GM21515 (cell line): Measurements from ENCODE around the gene EFCAB10.
"Not testable (repeated sequence)": the region's sequence is repeated elsewhere in the genome, so short reads cannot be mapped to it uniquely, and the experiment has no call there.

Experiments
- ATAC-seq: cut with Tn5 transposase; IDR thresholded peaks from one replicate; pipeline ENCODE4 v1.9.1; 2021; ENCODE audit not compliant: unreplicated experiment

EFCAB10 gene

DNA sequence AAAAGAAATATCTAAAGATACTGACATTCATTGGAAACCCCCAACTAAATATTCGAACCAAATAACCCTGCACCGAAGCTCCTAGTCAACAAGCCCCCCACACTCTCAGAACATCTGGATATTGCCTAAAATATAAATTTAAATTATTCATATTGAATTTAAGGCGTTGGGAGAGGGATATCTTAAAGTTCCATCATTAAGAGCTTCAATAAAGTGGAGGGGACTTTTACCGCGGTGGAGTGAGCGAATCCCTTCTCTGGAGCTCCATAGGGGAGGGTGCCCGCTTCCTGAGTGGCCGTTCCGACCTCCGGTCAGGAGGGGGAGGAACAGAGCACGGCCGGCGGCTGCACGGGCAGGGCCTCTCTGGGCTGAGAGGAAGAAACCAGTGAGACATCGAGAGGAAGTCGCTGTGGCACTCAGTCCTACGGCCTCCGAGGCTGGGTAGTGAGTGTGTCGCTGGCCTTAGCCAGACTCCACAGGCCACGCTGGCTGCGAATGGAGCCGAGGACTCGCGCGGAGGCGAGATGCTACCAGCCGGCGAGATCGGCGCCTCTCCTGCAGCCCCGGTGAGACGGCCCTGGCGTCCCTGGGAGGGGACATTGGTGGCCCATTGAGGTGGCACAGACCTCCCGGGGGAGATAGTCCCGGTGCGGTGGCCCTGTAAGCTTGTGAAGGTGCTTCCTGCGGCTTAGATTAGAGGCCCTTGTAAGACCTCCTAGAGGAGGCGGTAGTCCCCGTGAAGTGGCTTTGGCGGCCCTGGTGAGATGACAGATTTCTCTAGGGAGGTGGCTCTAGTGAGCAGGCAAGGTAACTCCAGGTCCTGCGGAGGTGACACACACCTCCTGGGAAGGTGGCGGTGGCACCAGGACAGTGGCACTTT, 49.3 kb downstream of the EFCAB10 start, which contains the start of gene RINT1:
RINT1 (plus strand) TSS at position 410 of the 880 bp plus-strand sequence; CDS start at position 525, 115 bp downstream.
- ATAC-seq: peak; percentile 94

DNA sequence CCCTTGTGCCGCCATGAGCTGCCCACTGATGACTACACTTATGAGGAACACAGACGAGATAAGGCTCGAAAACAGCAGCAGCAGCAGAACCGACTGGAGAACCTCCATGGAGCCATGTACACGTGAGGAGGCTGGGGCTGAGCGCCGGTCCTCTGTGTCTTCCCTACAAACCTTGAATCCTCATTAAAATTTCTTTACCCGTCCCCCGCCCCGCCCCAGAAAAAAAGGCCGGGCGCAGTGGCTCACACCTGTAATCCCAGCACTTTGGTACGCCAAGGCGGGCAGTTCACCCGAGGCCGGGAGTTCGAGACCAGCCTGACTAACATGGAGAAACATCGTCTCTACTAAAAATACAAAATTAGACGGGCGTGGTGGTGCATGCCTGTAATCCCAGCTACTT, 50.7 kb downstream of the EFCAB10 start:
- no peak for ATAC-seq

DNA sequence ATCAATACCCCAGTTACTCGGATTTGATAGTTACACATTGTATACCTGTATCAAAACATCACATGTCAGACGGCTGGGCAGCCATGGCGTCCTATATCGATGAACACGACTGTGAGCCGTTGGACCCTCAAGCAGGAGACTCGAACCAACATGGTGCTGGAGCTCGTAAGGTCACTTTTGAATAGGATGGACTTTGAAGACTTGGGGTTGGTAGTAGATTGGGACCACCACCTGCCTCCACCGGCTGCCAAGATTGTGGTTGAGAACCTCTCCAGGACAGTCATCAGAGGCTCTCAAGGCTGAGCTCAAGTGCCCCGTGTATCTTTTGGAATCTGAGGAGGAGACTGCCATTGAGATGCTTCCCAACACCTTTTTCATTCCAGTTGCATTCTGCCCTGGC, 51.2 kb downstream of the EFCAB10 start:
- no peak for ATAC-seq

DNA sequence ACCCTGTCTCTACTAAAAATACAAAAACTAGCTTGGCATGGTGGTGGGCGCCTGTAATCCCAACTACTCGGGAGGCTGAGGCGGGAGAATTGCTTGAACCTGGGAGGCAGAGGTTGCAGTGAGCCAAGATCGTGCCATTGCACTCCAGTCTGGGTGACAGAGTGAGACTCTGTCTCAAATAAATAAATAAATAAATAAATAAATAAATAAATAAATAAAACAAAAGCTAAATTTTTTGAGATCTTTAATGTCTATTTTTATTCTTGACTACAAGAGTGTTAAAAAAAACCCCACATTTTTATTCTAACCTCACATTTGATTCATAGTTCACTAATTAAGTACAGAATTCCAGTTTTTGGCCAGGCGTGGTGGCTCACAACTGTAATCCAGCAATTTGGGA, 53.6 kb downstream of the EFCAB10 start:
- ATAC-seq: not testable (repeated sequence)

DNA sequence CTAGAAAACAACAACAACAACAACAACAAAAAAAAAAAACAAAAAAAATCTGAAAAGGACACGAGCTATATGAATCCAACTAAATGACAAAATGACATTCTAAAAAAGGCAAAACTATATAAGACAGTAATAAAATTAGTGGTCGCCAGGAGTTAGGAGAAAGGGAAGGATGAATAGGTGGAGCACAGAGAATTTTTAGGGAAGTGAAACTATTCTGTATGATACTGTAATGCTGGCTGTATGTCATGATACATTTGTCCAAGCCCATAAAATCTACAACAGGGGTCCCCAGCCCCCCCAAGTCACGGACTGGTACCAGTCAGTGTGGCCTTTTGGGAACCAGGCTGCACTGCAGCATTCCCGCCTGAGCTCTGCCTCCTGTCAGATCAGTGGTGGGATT, 56.5 kb downstream of the EFCAB10 start:
- ATAC-seq: no peak

DNA sequence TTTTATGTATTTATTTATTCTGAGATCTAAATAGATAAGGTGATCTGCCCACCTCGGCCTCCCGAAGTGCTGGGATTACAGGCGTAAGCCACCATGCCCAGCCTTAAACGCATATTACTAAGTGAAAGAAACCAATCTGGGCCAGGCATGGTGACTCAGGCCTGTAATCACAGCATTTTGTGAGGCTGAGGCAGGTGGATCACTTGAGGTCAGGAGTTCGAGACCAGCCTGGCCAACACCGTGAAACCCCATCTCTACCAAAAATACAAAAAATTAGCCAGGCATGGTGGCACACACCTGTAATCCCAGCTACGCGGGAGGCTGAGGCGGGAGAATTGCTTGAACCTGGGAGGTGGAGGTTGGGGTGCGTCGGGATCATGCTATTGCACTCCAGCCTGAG, 56.9 kb downstream of the EFCAB10 start:
- ATAC-seq: not testable (repeated sequence)

DNA sequence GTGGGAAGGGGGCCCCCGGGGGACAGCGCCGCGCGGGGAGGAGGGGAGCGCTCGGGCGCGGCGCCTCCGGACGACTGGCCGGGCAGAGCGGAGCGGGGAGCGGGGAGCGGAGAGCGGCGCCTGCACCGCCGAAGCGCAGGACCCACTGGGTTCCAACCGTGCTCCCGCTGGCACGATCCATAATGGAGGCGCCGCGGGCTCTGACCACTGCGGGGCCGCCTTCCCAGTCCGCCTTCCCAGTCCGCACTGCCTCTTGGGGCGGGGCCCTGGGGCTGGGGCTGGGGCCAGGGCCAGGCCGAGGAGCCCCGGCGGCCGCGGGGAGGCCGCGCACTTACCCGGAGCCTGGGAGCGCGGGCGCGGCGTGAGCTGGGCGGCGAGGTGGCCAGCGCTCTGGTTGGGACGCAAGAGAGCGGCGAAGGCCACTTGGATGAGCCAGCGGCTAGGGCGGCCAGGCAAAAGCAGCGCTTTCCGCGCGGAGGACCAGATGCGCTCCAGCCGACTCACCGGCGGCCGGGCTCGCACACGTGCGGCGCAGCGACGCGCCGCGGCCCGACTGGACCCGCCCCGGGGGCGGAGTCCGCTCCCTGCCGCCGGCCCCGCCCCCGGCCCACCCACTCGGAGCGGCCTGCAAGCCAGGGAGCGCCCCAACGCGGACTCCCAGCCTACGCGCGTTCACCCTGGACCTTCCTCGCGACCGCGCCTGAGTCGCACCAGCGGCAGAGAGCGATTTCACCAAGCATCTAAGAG, 59.4 kb downstream of the EFCAB10 start, which contains the start of gene PUS7:
PUS7 (minus strand) TSS at position 555 of the 747 bp plus-strand sequence. CDS start 13,759 bp downstream, outside the sequence.
- ATAC-seq: peak; percentile 89

DNA sequence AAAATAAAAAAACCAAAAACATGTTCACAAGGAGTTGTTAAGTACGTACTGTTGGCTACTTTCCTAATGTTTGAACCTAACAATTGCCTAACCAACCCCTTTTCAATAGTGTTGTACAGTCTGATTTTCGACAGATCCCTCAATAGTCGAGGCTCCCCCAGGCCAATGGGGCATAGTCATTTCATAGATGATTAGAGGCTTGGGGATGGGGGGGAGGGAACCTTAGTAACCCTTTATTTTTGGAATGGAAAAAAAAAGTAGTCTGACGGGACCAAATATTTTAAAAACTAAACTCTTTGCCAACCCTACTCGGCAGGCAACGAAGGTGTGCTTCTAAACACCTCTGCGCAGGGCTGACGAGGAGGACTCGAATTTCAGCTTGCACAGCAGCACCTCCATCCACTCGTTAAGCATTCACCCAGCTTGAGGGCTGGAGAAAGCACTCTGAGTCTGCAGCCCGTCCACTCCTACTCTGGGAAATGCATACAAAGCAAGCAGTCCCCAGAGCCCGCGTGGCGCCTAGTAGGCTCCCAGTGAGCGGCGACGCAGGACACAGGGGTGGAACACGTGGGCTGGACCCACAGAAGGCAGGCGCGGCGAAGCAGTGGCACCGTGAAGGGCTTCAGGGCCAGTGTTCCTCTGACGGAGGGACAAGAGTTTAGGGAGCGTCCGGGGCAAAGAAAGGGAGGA, 60.1 kb downstream of the EFCAB10 start:
- peak; percentile 37 for ATAC-seq

DNA sequence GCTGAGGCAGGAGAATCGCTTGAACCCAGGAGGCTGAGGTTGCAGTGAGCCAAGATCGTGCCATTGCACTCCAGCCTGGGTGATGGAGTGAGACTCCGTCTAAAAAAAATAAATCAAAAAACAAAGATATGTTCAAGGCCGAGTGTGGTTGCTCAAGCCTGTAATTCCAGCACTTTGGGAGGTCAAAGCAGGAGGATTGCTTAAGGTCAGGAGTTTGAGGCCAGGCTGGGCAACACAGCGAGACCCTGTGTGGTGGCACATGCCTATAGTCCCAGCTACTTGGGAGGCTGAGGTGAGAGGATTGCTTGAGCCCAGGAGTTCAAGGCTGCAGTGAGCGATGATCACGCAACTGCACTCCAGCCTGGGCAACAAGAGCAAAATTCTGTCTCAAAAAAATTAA, 60.7 kb downstream of the EFCAB10 start:
- ATAC-seq: not testable (repeated sequence)

DNA sequence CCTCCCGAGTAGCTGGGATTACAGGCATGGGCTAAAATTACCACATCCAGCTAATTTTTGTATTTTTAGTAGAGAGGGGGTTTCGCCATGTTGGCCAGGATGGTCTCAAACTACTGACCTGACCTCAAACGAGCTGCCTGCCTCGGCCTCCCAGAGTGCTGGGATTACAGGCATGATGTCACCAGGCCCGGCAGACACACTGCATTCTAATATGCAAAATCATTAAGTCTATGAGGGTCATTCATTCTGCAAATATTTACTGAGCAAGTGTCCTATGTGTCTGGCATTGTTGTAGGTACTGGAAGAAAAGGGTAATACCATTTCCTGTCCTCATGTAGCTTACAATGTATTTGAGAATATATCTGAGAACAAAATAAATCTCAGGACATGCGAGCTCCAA, 61.9 kb downstream of the EFCAB10 start:
- ATAC-seq: no peak

DNA sequence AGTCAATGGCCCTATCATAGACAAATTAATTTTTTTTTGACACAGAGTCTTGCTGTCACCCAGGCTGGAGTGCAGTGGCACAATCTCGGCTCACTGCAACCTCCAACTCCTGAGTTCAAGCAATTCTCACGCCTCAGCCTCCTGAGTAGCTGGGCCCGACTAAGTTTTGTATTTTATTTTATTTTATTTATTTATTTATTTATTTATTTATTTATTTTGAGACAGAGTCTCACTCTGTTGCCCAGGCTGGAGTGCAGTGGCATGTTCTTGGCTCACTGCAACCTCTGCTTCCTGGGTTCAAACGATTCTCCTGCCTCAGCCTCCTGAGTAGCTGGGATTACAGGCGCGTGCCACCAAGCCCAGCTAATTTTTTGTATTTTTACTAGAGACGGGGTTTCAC, 65.7 kb downstream of the EFCAB10 start:
- ATAC-seq: not testable (repeated sequence)
